ENCODE data around the gene SEMA7A. TPM values are rescaled to one million over a fixed set of nuclear protein-coding genes. Genes with fewer than 3 reads are reported as not detected.

SEMA7A gene
- total RNA-seq, 2 donors from 2014 or later, result 1.8 to 2.0 TPM

- intact Hi-C loops (cut with DNase I), result loop anchor here (10.0 kb wide), 2 partner anchors 78 to 148 kb away; partner anchors contain the start of genes ARID3B and CLK3
- Histone ChIP-seq H3K4me3 (no peak overlapping the region), H3K27ac (no peak overlapping the region), H3K9ac (ENCODE audit: low read depth in 2 of 2, low read length in 2 of 2) (no peak overlapping the region), H3K36me3 (no peaks in the 10 kb centered on the region), H3K4me1 (no peaks in the 10 kb centered on the region), H3K9me3 (no peaks in the 10 kb centered on the region), H3K27me3 (no peaks in the 10 kb centered on the region)
- no peak for DNase-seq
- no peak for TF ChIP-seq CTCF (IDR thresholded peaks at IDR 0.05)
These were observed 32.8 kb upstream of the SEMA7A start for GRCh38 chr15:74466570-74466969.

- no peaks in the 10 kb centered on the region for H3K4me1 ChIP-seq
- no peaks in the 10 kb centered on the region for H3K9me3 ChIP-seq
- no peaks in the 10 kb centered on the region for H3K27me3 ChIP-seq
- no peak overlapping the region for H3K27ac ChIP-seq
- DNase-seq, result no peak
- no peak overlapping the region for H3K9ac ChIP-seq (ENCODE audit: low read depth in 2 of 2, low read length in 2 of 2)
- no peak overlapping the region for H3K4me3 ChIP-seq
- no peaks in the 10 kb centered on the region for H3K36me3 ChIP-seq
- intact Hi-C loops (cut with DNase I), result loop anchor here (10.0 kb wide), 2 partner anchors 80 to 150 kb away; partner anchors contain the start of genes ARID3B and CLK3
- no peak for TF ChIP-seq CTCF (IDR thresholded peaks at IDR 0.05)
These were observed 31.1 kb upstream of the SEMA7A start for GRCh38 chr15:74464897-74465296.

DNA sequence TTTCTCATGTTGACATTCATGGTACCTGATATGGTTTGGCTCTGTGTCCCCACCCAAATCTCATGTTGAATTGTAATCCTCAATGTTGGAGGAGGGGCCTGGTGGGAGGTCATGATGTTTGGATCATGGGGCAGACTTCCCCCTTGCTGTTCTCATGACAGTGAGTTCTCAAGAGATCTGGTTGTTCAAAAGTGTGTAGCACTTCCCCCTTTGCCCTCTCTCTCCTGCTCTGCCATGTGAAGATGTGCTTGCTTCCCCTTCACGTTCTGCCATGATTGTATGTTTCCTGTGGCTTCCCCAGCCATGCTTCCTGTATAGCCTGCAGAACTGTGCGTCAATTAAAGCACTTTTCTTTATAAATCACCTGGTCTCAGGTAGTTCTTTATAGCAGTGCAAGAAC is 30.5 kb upstream of the SEMA7A start:
- Histone ChIP-seq H3K9me3 (no peaks in the 10 kb centered on the region), H3K4me3 (no peak overlapping the region), H3K36me3 (no peaks in the 10 kb centered on the region), H3K27ac (no peak overlapping the region), H3K9ac (ENCODE audit: low read depth in 2 of 2, low read length in 2 of 2) (no peak overlapping the region), H3K4me1 (no peaks in the 10 kb centered on the region), H3K27me3 (no peaks in the 10 kb centered on the region)
- intact Hi-C loops (cut with DNase I), result loop anchor here (10.0 kb wide), 2 partner anchors 81 to 151 kb away; partner anchors contain the start of genes ARID3B and CLK3
- DNase-seq, result no peak
- no peak for TF ChIP-seq CTCF (IDR thresholded peaks at IDR 0.05)

DNA sequence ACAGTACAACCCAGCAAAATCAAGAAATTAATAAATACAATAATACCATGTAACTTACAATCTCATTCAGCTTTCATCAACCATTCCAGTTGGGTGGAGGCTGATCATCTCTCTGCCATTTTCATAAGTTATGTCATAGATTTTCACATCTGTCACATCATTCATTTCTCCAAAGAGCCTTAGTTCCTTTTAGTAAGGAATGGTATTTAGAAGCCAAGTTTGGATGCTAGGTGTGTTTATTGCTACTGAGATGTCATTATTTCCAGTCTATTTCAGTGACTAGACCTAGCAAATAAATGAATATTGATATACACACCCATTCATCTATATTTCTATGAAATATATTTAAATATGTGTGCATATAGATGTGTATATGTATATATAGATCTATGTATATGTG is 29.9 kb upstream of the SEMA7A start:
- intact Hi-C loops (cut with DNase I), result loop anchor here (10.0 kb wide), 2 partner anchors 81 to 151 kb away; partner anchors contain the start of genes ARID3B and CLK3
- TF ChIP-seq CTCF (IDR thresholded peaks at IDR 0.05), result no peak
- Histone ChIP-seq H3K9ac (ENCODE audit: low read depth in 2 of 2, low read length in 2 of 2) (no peak overlapping the region), H3K4me3 (no peak overlapping the region), H3K36me3 (no peaks in the 10 kb centered on the region), H3K27ac (no peak overlapping the region), H3K4me1 (no peaks in the 10 kb centered on the region), H3K27me3 (no peaks in the 10 kb centered on the region), H3K9me3 (no peaks in the 10 kb centered on the region)
- DNase-seq, result no peak

DNA sequence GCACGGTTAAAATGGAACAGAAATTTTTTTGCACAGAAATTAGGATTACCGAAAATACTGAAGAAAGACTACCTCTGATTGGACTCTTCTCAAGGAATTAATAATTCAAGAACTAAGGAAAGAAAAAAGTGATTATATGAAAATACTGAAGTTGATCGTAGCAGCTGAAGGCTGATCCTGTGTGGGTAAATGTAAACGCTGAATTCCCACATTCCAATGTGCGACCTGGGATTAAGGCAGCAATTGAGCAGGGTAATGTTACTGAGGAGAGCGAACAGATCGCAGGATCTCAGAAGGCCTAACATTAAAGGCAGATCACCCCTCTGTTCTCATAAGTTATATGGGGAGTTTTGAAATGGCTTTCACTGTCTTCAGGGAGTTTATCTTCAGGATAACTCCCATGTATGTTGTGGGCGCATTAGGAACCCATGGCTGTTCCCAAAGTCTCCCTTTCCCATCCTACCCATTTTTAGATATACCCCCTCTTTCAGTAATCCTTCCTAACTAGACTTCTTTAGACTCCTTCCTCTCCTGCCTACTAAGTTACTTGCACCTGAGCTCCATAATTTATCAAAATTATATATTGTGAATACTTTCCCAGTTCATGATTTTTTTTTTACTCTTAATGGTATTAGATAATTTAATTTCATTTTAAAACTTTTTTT is 28.2 kb upstream of the SEMA7A start:
- DNase-seq, result no peak
- TF ChIP-seq CTCF (IDR thresholded peaks at IDR 0.05), result no peak

More for the DNA sequence above, 28.2 kb upstream of the SEMA7A start:
- Histone ChIP-seq H3K4me3 (peak overlapping the region; percentile 60), H3K4me1 (no peaks in the 10 kb centered on the region), H3K27me3 (no peaks in the 10 kb centered on the region), H3K27ac (no peak overlapping the region), H3K9me3 (no peaks in the 10 kb centered on the region), H3K9ac (ENCODE audit: low read depth in 2 of 2, low read length in 2 of 2) (peak overlapping the region in 1 of 2 donors; percentile 96), H3K36me3 (no peaks in the 10 kb centered on the region)
- intact Hi-C loops (cut with DNase I), result loop anchor here (10.0 kb wide), 2 partner anchors 83 to 153 kb away; partner anchors contain the start of genes ARID3B and CLK3
